OCI-LY3 (cell line): ENCODE data around the gene ARHGEF11.

Experiments
- EZH2phosphoT487 ChIP-seq: fragments of 200-600 bp; shearing (Covaris generic); IDR thresholded peaks from 2 replicates; pipeline ENCODE4 v1.6.1; 2018; ENCODE audit warnings: antibody characterized with exemption, mixed run types, low read depth
- TF ChIP-seq, protein P1 (sequence below): fragments of 200-600, 300-600 bp; sonication (generic); IDR thresholded peaks from 2 replicates; pipeline ENCODE4 v1.5.1; 2014; ENCODE audit warnings: antibody characterized with exemption, low read length, low read depth

- TF ChIP-seq, protein P1, sequence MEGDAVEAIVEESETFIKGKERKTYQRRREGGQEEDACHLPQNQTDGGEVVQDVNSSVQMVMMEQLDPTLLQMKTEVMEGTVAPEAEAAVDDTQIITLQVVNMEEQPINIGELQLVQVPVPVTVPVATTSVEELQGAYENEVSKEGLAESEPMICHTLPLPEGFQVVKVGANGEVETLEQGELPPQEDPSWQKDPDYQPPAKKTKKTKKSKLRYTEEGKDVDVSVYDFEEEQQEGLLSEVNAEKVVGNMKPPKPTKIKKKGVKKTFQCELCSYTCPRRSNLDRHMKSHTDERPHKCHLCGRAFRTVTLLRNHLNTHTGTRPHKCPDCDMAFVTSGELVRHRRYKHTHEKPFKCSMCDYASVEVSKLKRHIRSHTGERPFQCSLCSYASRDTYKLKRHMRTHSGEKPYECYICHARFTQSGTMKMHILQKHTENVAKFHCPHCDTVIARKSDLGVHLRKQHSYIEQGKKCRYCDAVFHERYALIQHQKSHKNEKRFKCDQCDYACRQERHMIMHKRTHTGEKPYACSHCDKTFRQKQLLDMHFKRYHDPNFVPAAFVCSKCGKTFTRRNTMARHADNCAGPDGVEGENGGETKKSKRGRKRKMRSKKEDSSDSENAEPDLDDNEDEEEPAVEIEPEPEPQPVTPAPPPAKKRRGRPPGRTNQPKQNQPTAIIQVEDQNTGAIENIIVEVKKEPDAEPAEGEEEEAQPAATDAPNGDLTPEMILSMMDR: no peak
- no peak for TF ChIP-seq EZH2phosphoT487
Measured at GRCh38 chr1:156901590-156901900, 144.0 kb downstream of the ARHGEF11 start.
